ENCODE results near the gene SLC47A1.
"Not testable (repeated sequence)": the region's sequence is repeated elsewhere in the genome, so short reads cannot be mapped to it uniquely, and the experiment has no call there.

The SLC47A1 gene

DNA sequence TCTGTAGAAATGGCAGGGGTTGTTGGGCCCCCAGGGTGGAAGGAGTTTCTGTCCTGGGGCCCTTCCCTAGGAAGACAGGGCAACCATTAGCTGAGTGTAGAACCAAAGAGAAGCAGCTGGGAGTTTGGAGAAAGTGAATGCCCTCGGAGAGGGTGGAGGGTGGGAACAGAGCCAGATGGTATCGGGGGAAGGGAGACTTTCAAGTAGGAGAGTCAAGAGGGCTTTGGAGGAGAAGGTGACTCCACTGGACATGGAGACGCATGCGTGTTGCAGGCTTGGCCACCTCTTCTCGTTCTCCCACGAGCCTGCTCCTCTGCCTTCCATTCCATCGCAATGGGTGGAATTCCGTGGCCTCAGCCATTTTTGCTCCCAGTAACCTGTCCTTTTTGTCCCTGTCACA is 19.4 kb downstream of the SLC47A1 start:
- DNase-seq (ENCODE audit: low read depth): no peak

DNA sequence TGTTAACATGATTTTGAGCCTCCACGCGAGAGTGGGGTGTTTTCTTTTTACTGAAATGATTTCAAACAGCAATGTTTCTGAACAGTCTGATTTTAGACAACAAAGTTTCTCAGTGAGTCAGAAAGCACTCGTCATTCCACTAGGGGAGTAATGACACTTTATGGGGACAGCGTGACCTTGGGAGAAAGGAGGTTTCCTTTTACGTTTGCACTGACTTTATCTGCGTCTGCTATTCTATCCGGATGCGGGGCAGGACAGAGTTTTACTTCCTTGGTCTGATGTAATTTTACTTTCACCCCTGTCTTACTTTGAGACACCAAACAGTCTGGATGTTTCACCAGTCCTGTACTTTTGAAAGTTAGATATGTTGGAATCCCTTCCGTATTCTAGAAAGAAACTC is 20.7 kb downstream of the SLC47A1 start:
- DNase-seq (ENCODE audit: low read depth): no peak

GRCh38 chr17:19555746-19556145 is 22.1 kb downstream of the SLC47A1 start:
- no peak for DNase-seq (ENCODE audit: low read depth)

DNA sequence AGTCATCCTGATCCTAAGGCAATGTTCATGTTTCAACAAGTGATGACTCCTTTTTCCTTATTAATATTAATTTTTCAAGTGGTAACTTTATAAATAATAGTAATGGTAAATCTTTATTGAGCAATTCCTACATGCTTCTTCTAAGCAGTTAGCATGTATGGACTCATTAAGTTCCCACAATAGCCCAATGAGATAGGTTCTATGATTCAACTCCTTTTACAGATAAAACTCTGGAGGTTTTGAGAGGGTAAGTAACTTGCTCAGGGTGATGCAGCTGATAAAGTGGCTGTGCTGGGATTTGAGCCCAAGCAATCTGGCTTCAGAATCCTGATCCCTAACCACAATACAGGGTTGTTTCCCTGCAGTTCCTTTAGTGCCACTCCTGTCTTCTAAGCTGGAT is 25.3 kb downstream of the SLC47A1 start:
- no peak for DNase-seq (ENCODE audit: low read depth)

GRCh38 chr17:19561697-19562318 is 28.2 kb downstream of the SLC47A1 start:
- no peak for DNase-seq (ENCODE audit: low read depth)

GRCh38 chr17:19565817-19566575 is 32.3 kb downstream of the SLC47A1 start:
- no peak for DNase-seq (ENCODE audit: low read depth)

DNA sequence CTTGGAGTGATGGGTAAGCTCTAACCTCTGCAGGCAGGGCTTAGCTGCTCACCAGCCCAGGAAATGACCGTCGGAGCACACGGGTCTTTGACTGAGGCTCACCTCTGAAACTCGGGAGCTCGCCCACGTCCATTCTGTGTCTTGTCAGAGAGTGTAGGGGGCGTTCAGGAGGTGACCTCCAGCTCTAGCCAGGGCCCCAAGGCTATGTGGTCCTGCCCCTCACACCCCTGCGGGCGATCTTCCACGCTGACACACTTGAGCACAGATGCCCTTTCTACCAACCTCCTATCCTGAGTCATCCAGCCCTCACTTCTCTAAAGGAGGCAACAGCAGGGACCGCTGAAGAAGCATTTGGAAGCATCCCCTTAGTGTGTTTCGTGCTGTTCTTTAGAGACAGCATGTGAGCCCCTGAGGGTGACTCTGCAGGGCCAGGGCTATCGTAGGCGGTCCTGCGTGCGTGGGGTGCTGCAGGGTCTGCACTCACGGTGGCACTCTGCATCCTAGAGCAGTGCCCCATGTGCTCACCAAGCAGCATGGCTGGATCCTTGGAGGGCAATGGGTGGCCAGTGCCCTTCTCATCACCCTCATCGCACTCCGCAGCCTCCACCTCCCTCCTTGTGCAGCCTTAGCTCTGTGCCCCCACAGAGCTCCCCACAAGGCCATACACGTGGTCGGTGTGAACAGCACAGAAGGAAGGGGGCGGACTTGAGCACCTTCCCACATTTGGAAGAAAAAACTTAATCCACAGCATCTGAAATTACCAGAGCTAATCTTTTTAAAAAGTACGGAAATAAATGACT is 33.8 kb downstream of the SLC47A1 start:
- DNase-seq (ENCODE audit: low read depth): no peak

DNA sequence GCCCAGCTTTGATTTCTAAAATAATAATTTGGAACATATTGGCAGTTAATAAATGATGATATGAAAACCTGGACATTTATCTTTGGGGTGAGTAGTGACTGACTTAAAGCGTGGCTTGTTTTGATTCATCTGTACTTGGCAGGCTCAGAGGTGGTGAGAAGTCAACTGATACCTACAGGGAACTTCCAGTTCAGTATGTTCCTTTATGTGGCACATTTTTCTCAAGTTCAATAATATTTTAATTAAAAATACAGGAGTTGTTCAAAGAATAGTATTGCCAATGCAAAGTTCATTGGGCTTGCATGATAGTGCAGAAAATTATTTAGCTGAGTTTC is 34.3 kb downstream of the SLC47A1 start:
- no peak for DNase-seq (ENCODE audit: low read depth)

DNA sequence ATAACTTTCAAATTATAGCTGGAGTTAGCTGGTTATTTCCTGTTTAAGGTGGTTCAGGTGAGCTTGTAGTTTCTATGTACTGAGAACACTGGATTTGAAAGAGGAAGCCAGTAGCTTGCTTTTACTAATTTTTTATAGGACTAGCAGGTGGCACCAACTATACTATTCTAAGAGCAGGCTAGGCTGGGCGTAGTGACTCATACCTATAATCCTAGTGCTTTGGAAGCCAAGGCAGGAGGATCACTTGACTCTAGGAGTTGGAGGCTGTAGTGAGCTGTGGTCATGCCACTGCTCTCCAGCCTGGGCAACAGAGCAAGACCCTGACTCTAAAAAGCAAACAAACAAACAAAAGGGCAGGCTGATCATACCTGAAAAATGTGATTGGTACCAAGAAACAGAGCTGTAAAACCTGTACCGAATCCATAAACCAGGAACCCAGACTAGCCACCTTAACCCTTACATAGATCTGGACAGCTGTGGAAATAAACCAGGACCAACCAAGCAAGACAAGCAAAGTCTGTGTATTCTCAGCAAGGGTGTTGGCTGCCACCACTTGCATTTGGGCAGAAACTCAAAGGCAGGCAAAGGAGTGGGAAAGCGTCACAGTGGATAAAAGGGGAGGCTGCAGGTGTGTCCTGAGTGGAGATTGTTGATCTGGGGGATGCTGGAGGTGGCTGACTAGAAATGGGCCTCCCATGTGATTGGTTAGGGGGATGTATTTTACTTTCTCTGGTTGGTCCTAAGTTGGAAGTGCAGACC is 36.3 kb downstream of the SLC47A1 start:
- no peak for DNase-seq (ENCODE audit: low read depth)

- no peak for DNase-seq (ENCODE audit: low read depth)
Measured at GRCh38 chr17:19570544-19571062, 36.9 kb downstream of the SLC47A1 start.

DNA sequence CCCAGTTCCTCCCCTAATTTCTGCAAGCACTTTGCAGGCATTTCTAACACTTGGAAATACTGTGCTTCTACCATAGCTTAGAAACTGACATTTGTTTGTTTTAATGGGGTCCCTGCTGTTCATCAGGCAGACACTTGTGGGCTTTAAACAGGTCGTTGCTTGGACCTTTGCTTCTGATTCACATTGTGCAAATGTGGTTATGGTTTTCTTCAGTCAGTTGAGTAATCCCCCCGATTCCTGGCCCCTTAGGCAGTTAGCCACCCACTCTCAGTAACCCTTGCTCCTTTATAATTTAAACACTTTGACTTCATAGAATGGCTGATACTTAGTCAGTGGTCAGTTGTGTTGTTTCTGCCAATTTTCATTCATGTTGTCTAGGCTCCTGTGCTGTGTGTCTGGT is 39.4 kb downstream of the SLC47A1 start:
- DNase-seq (ENCODE audit: low read depth): no peak

GRCh38 chr17:19574956-19575355 is 41.3 kb downstream of the SLC47A1 start:
- DNase-seq (ENCODE audit: low read depth): no peak

GRCh38 chr17:19578545-19578944 is 44.9 kb downstream of the SLC47A1 start:
- no peak for DNase-seq (ENCODE audit: low read depth)

DNA sequence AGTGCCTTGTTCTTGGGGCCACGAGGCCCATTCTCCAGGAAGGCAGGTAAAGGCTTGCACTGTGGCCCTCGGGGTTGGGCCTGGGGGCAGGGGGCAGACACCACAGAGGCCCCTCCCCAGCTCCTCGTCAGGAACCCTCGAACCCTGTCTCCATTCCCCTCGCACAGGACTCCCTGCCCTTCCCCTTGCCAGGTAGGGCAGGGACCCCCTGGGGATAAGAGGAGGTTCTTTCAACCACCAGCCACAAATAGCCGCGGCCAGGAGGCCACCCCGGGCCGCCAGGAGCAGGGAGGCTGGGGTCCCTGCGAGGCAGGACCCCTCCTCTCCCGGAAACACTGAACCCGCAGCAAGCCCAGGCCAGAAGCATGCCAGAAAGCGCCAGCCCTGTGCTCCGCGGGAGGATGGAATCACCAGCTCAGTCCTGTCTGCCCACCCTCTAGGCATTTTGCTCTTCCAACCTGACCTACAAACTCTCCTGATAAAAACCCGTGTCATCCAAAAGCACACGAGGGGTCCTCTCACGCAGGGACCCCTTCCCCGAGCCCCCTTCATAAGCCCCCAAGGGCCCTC is 45.6 kb downstream of the SLC47A1 start:
- no peak for DNase-seq (ENCODE audit: low read depth)

GRCh38 chr17:19579867-19580565 is 46.4 kb downstream of the SLC47A1 start:
- DNase-seq (ENCODE audit: low read depth): no peak

GRCh38 chr17:19580566-19580920 is 46.9 kb downstream of the SLC47A1 start:
- DNase-seq (ENCODE audit: low read depth): not testable (repeated sequence)

- DNase-seq (ENCODE audit: low read depth): not testable (repeated sequence)
Measured at GRCh38 chr17:19582152-19582551, 48.5 kb downstream of the SLC47A1 start.

DNA sequence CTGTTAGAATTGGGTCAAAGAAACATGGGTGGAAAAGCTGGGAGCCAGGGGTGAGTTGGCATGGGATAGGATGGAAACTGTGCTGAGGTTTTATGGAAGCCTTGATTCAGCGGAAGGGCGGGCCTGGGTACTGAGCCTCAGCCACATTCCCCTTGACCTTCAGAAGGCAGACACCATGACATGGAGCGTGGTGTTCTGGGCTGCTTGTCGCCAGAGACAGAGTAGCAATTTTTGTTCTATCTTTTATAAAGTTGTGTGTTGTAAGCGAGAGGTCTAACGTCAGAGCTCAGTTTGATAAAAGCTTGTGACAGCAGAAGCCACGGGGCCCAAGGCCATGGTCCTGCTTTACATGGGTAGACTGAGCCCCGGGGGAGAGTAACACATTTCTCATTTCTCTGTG is 50.2 kb downstream of the SLC47A1 start:
- no peak for DNase-seq (ENCODE audit: low read depth)

DNA sequence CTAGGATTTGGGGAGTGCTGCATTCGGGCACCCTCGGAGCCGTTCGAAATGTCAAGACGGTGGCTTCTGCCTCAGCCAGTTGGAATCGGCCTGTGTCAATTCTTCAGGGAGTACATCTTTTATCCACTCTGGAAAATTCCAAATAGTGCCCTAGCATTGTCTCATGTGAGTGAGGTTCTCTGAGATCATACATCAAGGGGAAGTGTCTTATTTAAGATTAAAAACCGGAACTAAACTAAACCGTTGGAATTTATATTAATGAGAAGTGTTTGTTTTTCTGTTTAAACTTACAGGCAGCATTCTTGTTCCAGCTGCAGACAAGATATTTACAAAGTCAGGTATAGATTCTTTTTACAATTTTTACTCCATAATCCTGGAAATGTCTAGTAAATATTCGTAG is 56.8 kb downstream of the SLC47A1 start:
- no peak for DNase-seq (ENCODE audit: low read depth)

- DNase-seq (ENCODE audit: low read depth): no peak
Measured at GRCh38 chr17:19590912-19591551, 57.4 kb downstream of the SLC47A1 start.

DNA sequence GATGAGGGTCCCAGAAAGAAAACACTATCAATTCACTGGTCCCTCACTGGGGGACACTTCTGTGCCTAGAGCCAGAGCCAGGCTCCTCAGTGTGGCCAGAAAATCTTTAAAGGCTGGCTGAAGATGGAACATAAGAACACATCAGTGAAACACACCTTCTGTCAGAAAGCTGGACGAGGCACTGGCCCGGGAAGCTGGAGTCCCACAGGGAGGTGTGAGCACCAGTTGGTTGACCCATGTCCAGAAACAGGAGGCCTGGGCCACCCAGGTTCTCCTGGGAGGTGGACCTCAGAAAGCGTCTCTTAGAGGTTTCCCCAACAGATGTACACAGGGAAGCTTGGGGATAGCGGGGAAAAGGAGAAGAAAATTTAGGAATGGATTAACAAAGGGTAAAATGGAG is 58.7 kb downstream of the SLC47A1 start:
- no peak for DNase-seq (ENCODE audit: low read depth)
